ENCODE data around the gene ETV4. TPM values are rescaled to one million over a fixed set of nuclear protein-coding genes. Genes with fewer than 3 reads are reported as not detected.

The ETV4 gene
- total and polyA plus RNA-seq, 2 of the 13 experiments (the other 11 are each of a cell fraction or from before 2014, with no cell fraction given), result 128 to 330 TPM

- TF ChIP-seq, protein P1, sequence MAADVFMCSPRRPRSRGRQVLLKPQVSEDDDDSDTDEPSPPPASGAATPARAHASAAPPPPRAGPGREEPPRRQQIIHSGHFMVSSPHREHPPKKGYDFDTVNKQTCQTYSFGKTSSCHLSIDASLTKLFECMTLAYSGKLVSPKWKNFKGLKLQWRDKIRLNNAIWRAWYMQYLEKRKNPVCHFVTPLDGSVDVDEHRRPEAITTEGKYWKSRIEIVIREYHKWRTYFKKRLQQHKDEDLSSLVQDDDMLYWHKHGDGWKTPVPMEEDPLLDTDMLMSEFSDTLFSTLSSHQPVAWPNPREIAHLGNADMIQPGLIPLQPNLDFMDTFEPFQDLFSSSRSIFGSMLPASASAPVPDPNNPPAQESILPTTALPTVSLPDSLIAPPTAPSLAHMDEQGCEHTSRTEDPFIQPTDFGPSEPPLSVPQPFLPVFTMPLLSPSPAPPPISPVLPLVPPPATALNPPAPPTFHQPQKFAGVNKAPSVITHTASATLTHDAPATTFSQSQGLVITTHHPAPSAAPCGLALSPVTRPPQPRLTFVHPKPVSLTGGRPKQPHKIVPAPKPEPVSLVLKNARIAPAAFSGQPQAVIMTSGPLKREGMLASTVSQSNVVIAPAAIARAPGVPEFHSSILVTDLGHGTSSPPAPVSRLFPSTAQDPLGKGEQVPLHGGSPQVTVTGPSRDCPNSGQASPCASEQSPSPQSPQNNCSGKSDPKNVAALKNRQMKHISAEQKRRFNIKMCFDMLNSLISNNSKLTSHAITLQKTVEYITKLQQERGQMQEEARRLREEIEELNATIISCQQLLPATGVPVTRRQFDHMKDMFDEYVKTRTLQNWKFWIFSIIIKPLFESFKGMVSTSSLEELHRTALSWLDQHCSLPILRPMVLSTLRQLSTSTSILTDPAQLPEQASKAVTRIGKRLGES (CRISPR knock-in tag; IDR thresholded peaks at IDR 0.05; ENCODE audit: borderline replicate concordance), result no peak
- TF ChIP-seq LCORL (IDR thresholded peaks at IDR 0.05) (0 out of 2 replicates have a peak, but pooled peaks have one; percentile 14), LCORL (CRISPR knock-in tag; IDR thresholded peaks at IDR 0.05) (peak; percentile 69; the same call in 1 of the 2 replicates), CREBL2 (CRISPR knock-in tag; IDR thresholded peaks at IDR 0.05; ENCODE audit: borderline replicate concordance) (no peak), ZNF101 (CRISPR knock-in tag; IDR thresholded peaks at IDR 0.05; ENCODE audit: borderline replicate concordance, low read depth) (no peak), ZNF672 (CRISPR knock-in tag; IDR thresholded peaks at IDR 0.05) (no peak), PHF21A (CRISPR knock-in tag; IDR thresholded peaks at IDR 0.05) (peak; percentile 72), FOXK1 (CRISPR knock-in tag; IDR thresholded peaks at IDR 0.05; ENCODE audit: borderline replicate concordance, low read depth) (no peak), CBFB (CRISPR knock-in tag; IDR thresholded peaks at IDR 0.05) (no peak), ZNF83 (CRISPR knock-in tag; IDR thresholded peaks at IDR 0.05; ENCODE audit: borderline replicate concordance) (no peak), ZNF720 (CRISPR knock-in tag; IDR thresholded peaks at IDR 0.05) (no peak), ZNF430 (CRISPR knock-in tag; IDR thresholded peaks at IDR 0.05) (no peak), NRL (CRISPR knock-in tag; IDR thresholded peaks at IDR 0.05; ENCODE audit: borderline replicate concordance) (no peak), ZNF7 (CRISPR knock-in tag; IDR thresholded peaks at IDR 0.05) (no peak), NCOA1 (CRISPR knock-in tag; IDR thresholded peaks at IDR 0.05) (no peak), REPIN1 (CRISPR knock-in tag; IDR thresholded peaks at IDR 0.05; ENCODE audit: borderline replicate concordance, low read depth) (peak; percentile 78), CREM (IDR thresholded peaks at IDR 0.05) (no peak), CREM (CRISPR knock-in tag; IDR thresholded peaks at IDR 0.05) (no peak), THAP11 (CRISPR knock-in tag; IDR thresholded peaks at IDR 0.05) (0 out of 2 replicates have a peak, but pooled peaks have one; percentile 34), CENPT (CRISPR knock-in tag; IDR thresholded peaks at IDR 0.05; ENCODE audit: low read depth) (no peak), GATA4 (IDR thresholded peaks at IDR 0.05; ENCODE audit: borderline replicate concordance, low read depth) (no peak; the same call in 1 of the 2 replicates), MED1 (CRISPR knock-in tag; IDR thresholded peaks at IDR 0.05) (peak; percentile 72), NR2F6 (IDR thresholded peaks at IDR 0.05) (no peak; the same call in 1 of the 2 replicates), NR2F6 (CRISPR knock-in tag; IDR thresholded peaks at IDR 0.05) (peak; percentile 58), TRIM24 (CRISPR knock-in tag; IDR thresholded peaks at IDR 0.05) (no peak), EEA1 (CRISPR knock-in tag; IDR thresholded peaks at IDR 0.05; ENCODE audit: borderline replicate concordance) (no peak; the same call in 1 of the 2 replicates)
- TF ChIP-seq, protein P2, sequence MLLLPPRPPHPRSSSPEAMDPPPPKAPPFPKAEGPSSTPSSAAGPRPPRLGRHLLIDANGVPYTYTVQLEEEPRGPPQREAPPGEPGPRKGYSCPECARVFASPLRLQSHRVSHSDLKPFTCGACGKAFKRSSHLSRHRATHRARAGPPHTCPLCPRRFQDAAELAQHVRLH (CRISPR knock-in tag; IDR thresholded peaks at IDR 0.05; ENCODE audit: borderline replicate concordance, low read depth), result peak; percentile 71; the same call in 1 of the 2 replicates
Observed at GRCh38 chr17:43559161-43559816, 13.1 kb upstream of the ETV4 start (continued).
